NCI-H345 treated with DMSO at 0.1 percent for 48 hours (cell line): ENCODE results near the gene TBC1D17.

Source experiments
- DNase-seq: peaks from one replicate; lab custom pipeline; 2025; ENCODE audit not compliant: unreplicated experiment; lab: John Stamatoyannopoulos, UW

TBC1D17 gene

GRCh38 chr19:49847731-49848696 lies 29.5 kb upstream of the TBC1D17 start:
- no peak for DNase-seq

GRCh38 chr19:49848938-49849337 lies 28.6 kb upstream of the TBC1D17 start:
- DNase-seq = no peak

- DNase-seq = no peak
Measured at GRCh38 chr19:49849433-49850220, 27.9 kb upstream of the TBC1D17 start.

- no peak for DNase-seq
Measured at GRCh38 chr19:49850221-49850486, 27.3 kb upstream of the TBC1D17 start.

GRCh38 chr19:49850487-49851342 lies 26.8 kb upstream of the TBC1D17 start, which contains the start of gene PTOV1:
PTOV1 (plus strand) TSS chr19:49851159.
- DNase-seq = peak; percentile 69

GRCh38 chr19:49851456-49852259 lies 25.8 kb upstream of the TBC1D17 start:
- DNase-seq = no peak

- no peak for DNase-seq
Measured at GRCh38 chr19:49852631-49853126, 24.8 kb upstream of the TBC1D17 start.

GRCh38 chr19:49853852-49854377 lies 23.6 kb upstream of the TBC1D17 start:
- DNase-seq = no peak

GRCh38 chr19:49854378-49855263 lies 22.9 kb upstream of the TBC1D17 start:
- DNase-seq = no peak

- no peak for DNase-seq
Measured at GRCh38 chr19:49855277-49855675, 22.2 kb upstream of the TBC1D17 start.

- DNase-seq = no peak
Measured at GRCh38 chr19:49855676-49856573, 21.6 kb upstream of the TBC1D17 start.

- DNase-seq = no peak
Measured at GRCh38 chr19:49856574-49857021, 20.9 kb upstream of the TBC1D17 start.

GRCh38 chr19:49857061-49857837 lies 20.3 kb upstream of the TBC1D17 start:
- no peak for DNase-seq

- no peak for DNase-seq
Measured at GRCh38 chr19:49857838-49858087, 19.7 kb upstream of the TBC1D17 start.

- no peak for DNase-seq
Measured at GRCh38 chr19:49858088-49858985, 19.2 kb upstream of the TBC1D17 start.

- no peak for DNase-seq
Measured at GRCh38 chr19:49859682-49860335, 17.7 kb upstream of the TBC1D17 start.
